Measurements from ENCODE around the gene RRAS.

DNA sequence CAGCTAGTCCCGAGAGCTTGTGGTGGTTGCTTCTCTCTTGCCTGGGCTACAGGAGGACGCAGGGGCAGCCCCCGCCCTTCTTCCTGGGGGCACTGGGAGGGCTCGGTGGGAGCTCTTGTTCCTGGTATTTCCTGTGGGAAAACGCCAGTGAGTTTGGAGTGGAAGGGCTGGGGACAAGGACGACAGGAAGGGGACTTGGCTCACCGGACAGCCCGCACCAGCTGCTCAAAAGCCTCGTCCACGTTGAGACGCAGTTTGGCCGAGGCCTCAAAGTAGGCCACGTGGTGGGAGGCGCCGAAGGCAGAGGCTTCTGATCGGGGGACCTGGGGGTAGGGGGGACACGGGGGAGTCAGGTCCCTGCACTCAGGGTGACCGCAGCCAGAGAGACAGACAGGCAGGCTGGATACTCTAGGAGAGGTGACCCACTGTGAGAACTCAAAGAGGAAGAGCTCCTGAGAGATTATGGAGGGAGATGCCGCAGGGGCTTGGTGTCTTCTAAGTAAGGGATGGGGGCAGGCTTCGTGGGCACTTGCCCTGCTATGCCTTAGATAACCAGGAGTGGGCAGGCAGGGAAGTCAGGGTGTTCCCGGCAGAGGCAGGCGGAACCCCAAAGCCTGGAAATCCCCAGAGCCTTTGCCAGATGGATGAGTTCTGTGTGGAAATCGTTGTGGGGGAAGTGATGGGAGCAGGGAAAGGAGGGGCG is 4.3 kb downstream of the RRAS start:
- TF ChIP-seq RAD21 (IDR thresholded peaks at IDR 0.05), result no peak
- no peak for TF ChIP-seq YY1 (IDR thresholded peaks at IDR 0.05)
- TF ChIP-seq, protein P1, sequence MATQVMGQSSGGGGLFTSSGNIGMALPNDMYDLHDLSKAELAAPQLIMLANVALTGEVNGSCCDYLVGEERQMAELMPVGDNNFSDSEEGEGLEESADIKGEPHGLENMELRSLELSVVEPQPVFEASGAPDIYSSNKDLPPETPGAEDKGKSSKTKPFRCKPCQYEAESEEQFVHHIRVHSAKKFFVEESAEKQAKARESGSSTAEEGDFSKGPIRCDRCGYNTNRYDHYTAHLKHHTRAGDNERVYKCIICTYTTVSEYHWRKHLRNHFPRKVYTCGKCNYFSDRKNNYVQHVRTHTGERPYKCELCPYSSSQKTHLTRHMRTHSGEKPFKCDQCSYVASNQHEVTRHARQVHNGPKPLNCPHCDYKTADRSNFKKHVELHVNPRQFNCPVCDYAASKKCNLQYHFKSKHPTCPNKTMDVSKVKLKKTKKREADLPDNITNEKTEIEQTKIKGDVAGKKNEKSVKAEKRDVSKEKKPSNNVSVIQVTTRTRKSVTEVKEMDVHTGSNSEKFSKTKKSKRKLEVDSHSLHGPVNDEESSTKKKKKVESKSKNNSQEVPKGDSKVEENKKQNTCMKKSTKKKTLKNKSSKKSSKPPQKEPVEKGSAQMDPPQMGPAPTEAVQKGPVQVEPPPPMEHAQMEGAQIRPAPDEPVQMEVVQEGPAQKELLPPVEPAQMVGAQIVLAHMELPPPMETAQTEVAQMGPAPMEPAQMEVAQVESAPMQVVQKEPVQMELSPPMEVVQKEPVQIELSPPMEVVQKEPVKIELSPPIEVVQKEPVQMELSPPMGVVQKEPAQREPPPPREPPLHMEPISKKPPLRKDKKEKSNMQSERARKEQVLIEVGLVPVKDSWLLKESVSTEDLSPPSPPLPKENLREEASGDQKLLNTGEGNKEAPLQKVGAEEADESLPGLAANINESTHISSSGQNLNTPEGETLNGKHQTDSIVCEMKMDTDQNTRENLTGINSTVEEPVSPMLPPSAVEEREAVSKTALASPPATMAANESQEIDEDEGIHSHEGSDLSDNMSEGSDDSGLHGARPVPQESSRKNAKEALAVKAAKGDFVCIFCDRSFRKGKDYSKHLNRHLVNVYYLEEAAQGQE (IDR thresholded peaks at IDR 0.05), result no peak
- TF ChIP-seq, protein P2, sequence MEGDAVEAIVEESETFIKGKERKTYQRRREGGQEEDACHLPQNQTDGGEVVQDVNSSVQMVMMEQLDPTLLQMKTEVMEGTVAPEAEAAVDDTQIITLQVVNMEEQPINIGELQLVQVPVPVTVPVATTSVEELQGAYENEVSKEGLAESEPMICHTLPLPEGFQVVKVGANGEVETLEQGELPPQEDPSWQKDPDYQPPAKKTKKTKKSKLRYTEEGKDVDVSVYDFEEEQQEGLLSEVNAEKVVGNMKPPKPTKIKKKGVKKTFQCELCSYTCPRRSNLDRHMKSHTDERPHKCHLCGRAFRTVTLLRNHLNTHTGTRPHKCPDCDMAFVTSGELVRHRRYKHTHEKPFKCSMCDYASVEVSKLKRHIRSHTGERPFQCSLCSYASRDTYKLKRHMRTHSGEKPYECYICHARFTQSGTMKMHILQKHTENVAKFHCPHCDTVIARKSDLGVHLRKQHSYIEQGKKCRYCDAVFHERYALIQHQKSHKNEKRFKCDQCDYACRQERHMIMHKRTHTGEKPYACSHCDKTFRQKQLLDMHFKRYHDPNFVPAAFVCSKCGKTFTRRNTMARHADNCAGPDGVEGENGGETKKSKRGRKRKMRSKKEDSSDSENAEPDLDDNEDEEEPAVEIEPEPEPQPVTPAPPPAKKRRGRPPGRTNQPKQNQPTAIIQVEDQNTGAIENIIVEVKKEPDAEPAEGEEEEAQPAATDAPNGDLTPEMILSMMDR (IDR thresholded peaks at IDR 0.05; ENCODE audit: low read depth, low read length, missing input control), result no peak
- TF ChIP-seq FOXA2 (IDR thresholded peaks at IDR 0.05), result no peak
- no peak for TF ChIP-seq TAF1 (conservative IDR thresholded peaks at IDR 0.05)
- TF ChIP-seq RXRA (IDR thresholded peaks at IDR 0.05), result no peak
- TF ChIP-seq, protein P3, sequence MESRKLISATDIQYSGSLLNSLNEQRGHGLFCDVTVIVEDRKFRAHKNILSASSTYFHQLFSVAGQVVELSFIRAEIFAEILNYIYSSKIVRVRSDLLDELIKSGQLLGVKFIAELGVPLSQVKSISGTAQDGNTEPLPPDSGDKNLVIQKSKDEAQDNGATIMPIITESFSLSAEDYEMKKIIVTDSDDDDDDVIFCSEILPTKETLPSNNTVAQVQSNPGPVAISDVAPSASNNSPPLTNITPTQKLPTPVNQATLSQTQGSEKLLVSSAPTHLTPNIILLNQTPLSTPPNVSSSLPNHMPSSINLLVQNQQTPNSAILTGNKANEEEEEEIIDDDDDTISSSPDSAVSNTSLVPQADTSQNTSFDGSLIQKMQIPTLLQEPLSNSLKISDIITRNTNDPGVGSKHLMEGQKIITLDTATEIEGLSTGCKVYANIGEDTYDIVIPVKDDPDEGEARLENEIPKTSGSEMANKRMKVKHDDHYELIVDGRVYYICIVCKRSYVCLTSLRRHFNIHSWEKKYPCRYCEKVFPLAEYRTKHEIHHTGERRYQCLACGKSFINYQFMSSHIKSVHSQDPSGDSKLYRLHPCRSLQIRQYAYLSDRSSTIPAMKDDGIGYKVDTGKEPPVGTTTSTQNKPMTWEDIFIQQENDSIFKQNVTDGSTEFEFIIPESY (IDR thresholded peaks at IDR 0.05), result no peak

All from liver (tissue), 3 donors.